WTC11 (cell line): ENCODE results near the gene KYNU.

Source experiments
- ATF1 ChIP-seq: sonication (generic); formaldehyde crosslinking; IDR thresholded peaks from 2 replicates; pipeline ENCODE4 v1.8.1; 2023; ENCODE audit warnings: mild to moderate bottlenecking, moderate library complexity, missing genetic modification reagents
- FOXJ3 ChIP-seq: sonication (generic); formaldehyde crosslinking; IDR thresholded peaks from 2 replicates; pipeline ENCODE4 v1.9.0; 2021; ENCODE audit warnings: missing genetic modification reagents, mild to moderate bottlenecking, borderline replicate concordance
- OVOL2 ChIP-seq: fragments of 250-450 bp; sonication (Bioruptor Pico); IDR thresholded peaks from 2 replicates; pipeline ENCODE4 v1.9.0; 2021; ENCODE audit warnings: mild to moderate bottlenecking, borderline replicate concordance
- RELA ChIP-seq: sonication (generic); formaldehyde crosslinking; IDR thresholded peaks from 2 replicates; pipeline ENCODE4 v1.8.1; 2022; ENCODE audit warnings: missing genetic modification reagents, mild to moderate bottlenecking, borderline replicate concordance
- SP1 ChIP-seq: sonication (generic); formaldehyde crosslinking; conservative IDR thresholded peaks from 2 replicates; pipeline ENCODE4 v1.8.1; 2022; ENCODE audit warnings: missing genetic modification reagents
- ZBTB21 ChIP-seq: sonication (generic); formaldehyde crosslinking; IDR thresholded peaks from 2 replicates; pipeline ENCODE4 v1.8.1; 2023; ENCODE audit warnings: mild to moderate bottlenecking, missing genetic modification reagents, borderline replicate concordance
- ZNF138 ChIP-seq: sonication (generic); formaldehyde crosslinking; conservative IDR thresholded peaks from 2 replicates; pipeline ENCODE4 v1.8.1; 2022; ENCODE audit warnings: mild to moderate bottlenecking, moderate library complexity, missing genetic modification reagents
- TF ChIP-seq, protein P1 (sequence below): fragments of 200-600 bp; IDR thresholded peaks from 2 replicates; pipeline ENCODE4 v1.8.0; 2022; ENCODE audit warnings: antibody characterized with exemption

- TF ChIP-seq, protein P1, sequence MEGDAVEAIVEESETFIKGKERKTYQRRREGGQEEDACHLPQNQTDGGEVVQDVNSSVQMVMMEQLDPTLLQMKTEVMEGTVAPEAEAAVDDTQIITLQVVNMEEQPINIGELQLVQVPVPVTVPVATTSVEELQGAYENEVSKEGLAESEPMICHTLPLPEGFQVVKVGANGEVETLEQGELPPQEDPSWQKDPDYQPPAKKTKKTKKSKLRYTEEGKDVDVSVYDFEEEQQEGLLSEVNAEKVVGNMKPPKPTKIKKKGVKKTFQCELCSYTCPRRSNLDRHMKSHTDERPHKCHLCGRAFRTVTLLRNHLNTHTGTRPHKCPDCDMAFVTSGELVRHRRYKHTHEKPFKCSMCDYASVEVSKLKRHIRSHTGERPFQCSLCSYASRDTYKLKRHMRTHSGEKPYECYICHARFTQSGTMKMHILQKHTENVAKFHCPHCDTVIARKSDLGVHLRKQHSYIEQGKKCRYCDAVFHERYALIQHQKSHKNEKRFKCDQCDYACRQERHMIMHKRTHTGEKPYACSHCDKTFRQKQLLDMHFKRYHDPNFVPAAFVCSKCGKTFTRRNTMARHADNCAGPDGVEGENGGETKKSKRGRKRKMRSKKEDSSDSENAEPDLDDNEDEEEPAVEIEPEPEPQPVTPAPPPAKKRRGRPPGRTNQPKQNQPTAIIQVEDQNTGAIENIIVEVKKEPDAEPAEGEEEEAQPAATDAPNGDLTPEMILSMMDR = no peak
- TF ChIP-seq SP1 (CRISPR knock-in tag) (no peak), ZNF138 (no peak), ATF1 (CRISPR knock-in tag) (no peak), OVOL2 (CRISPR knock-in tag) (no peak), ZBTB21 (CRISPR knock-in tag) (no peak), RELA (CRISPR knock-in tag) (no peak), FOXJ3 (CRISPR knock-in tag) (no peak)
Measured at GRCh38 chr2:142879151-142879550, 1.7 kb downstream of the KYNU start.
